ENCODE data around the gene SSRP1. TPM values are rescaled to one million over a fixed set of nuclear protein-coding genes. Genes with fewer than 3 reads are reported as not detected.
"Not testable (repeated sequence)": the region's sequence is repeated elsewhere in the genome, so short reads cannot be mapped to it uniquely, and the experiment has no call there.

The SSRP1 gene
- total and polyA plus RNA-seq, 3 experiments from 2014 or later, result 44.5 to 314 (median 308) TPM

DNA sequence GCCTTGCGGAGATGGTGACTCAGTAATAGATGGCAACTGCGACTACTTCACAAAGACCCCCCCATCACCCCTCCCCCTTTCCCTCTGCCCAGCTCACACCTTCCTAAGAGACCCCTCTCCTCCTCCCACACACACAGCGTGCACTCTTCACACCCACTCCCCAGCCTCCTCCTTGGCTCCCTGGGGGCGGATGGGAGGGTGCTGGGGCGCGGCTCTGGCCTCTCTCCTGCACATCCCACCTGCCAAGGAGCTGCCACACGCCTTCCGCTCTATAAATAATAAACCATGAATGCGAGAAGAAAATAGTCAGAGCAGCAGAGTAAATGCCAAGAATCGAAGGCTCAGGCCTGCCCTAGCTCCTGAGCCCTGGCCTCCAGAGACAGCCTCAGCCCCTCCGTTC is 7.0 kb upstream of the SSRP1 start:
- H3K27ac ChIP-seq (ENCODE audit: low read depth, low read length), result no peak overlapping the region
- ChIA-PET POLR2A (interaction anchor here (0.8 kb wide), 1 partner anchor 115 kb away, joined by 6 read pairs; no protein-coding TSS in a partner anchor), CTCF (interaction anchor here (0.9 to 2.9 kb wide), 7 partner anchors 121 to 301 kb away, joined by 3 to 12 read pairs (median 3); no protein-coding TSS in a partner anchor)
- H3K9me3 ChIP-seq (ENCODE audit: low read length), result no peaks in the 10 kb centered on the region
- no peak overlapping the region for H3K27ac Mint-ChIP-seq
- no peaks in the 10 kb centered on the region for H3K4me1 Mint-ChIP-seq
- no peak for DNase-seq
- peaks cover 0 to under 1% of the 10 kb centered on the region in 2 donors for H3K27me3 Mint-ChIP-seq
- H3K36me3 Mint-ChIP-seq, result no peaks in the 10 kb centered on the region
- H3K4me3 Mint-ChIP-seq, result no peak overlapping the region
- no peaks in the 10 kb centered on the region for H3K36me3 ChIP-seq (ENCODE audit: insufficient read depth, low read length)
- no peaks in the 10 kb centered on the region for H3K4me1 ChIP-seq (ENCODE audit: insufficient read depth, low read length)
- no peaks in the 10 kb centered on the region for H3K9me3 Mint-ChIP-seq
- H3K4me3 ChIP-seq (ENCODE audit: low read length), result no peak overlapping the region
- H3K27me3 ChIP-seq (ENCODE audit: insufficient read depth, low read length, poor library complexity, severe bottlenecking), result no peaks in the 10 kb centered on the region

DNA sequence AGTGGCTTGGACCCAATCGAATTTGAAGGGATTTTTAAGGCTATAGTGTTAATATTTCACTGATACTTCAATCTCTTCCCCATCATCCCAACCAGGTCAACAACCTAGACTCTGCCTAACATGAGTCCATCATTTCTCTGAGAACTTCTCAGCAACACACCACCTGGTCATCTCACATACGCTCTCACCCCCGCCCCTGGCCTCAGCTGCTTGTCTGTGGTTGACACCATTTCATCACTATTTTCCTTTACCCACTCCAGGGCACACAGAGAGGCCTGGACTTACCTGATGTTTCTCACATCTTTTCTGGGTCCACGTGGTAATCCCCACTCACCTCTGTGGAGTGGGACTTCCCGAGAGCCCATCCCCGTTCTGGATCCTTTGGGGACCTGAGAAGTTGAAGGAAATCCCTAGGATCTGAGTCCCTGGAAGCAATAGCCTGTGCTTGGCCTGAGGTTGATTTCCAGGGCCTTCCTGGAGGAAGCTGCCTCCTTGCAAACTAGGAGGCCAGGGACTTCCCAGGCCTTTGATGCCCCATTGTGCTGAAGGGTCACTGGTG is 5.6 kb upstream of the SSRP1 start:
- no peaks in the 10 kb centered on the region for H3K36me3 Mint-ChIP-seq
- no peaks in the 10 kb centered on the region for H3K27me3 ChIP-seq (ENCODE audit: insufficient read depth, low read length, poor library complexity, severe bottlenecking)
- H3K4me1 Mint-ChIP-seq, result peaks cover 3 to 5% (median 4%) of the 10 kb centered on the region in 3 donors
- POLR2A ChIA-PET, result interaction anchor here (0.6 kb wide), 1 partner anchor 18 kb away, joined by 4 read pairs; no protein-coding TSS in a partner anchor
- H3K9me3 ChIP-seq (ENCODE audit: low read length), result no peaks in the 10 kb centered on the region
- no peaks in the 10 kb centered on the region for H3K27me3 Mint-ChIP-seq
- H3K36me3 ChIP-seq (ENCODE audit: insufficient read depth, low read length), result no peaks in the 10 kb centered on the region
- CTCF ChIA-PET, result interaction anchor here (1.1 to 2.9 kb wide), 3 partner anchors 152 to 299 kb away, joined by 3 to 12 read pairs (median 5); no protein-coding TSS in a partner anchor
- DNase-seq, result peak in 1 of 5 donors; percentile 14
- peaks cover 6% of the 10 kb centered on the region for H3K4me1 ChIP-seq (ENCODE audit: insufficient read depth, low read length)
- no peaks in the 10 kb centered on the region for H3K9me3 Mint-ChIP-seq
- H3K27ac ChIP-seq (ENCODE audit: low read depth, low read length), result no peak overlapping the region
- H3K4me3 Mint-ChIP-seq, result no peak overlapping the region
- peak overlapping the region in 1 of 8 donors; percentile 39 for H3K27ac Mint-ChIP-seq
- no peak overlapping the region for H3K4me3 ChIP-seq (ENCODE audit: low read length)

DNA sequence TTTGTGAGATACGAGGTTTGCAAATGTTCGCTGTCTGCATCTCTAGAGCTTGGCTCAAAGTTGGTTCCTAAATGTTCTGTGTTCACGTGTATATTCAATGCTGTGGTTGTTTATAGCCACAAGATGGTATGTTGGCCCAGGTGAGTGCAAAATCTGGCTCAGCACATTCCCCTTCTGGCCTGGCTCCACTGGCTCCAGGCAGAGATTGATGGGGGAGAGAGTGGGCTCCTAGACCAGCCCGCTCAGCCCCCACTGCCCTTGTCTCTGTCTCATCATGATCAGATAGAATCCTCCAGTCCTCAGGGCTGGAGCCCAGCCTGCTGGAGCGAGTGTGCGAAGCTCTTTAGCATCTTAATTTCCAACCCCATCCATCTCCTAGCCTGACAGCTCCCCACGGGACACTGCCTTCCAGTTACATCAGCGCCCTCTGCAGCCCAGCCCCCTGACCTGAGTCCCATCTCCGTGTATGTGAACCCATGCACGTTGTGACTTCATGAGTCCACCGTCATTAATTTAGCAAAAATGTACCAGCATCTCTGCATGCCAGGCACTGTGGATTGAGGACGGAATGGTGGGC is 4.4 kb upstream of the SSRP1 start:
- Histone ChIP-seq H3K4me3 (ENCODE audit: low read length) (no peak overlapping the region), H3K27me3 (ENCODE audit: insufficient read depth, low read length, poor library complexity, severe bottlenecking) (no peaks in the 10 kb centered on the region), H3K27ac (ENCODE audit: low read depth, low read length) (no peak overlapping the region), H3K9me3 (ENCODE audit: low read length) (no peaks in the 10 kb centered on the region), H3K36me3 (ENCODE audit: insufficient read depth, low read length) (no peaks in the 10 kb centered on the region), H3K4me1 (ENCODE audit: insufficient read depth, low read length) (peaks cover 10% of the 10 kb centered on the region)
- peaks cover 0 to 5% (median 0%) of the 10 kb centered on the region in 3 donors for H3K36me3 Mint-ChIP-seq
- H3K27ac Mint-ChIP-seq, result peak overlapping the region in 2 of 8 donors; percentile 62 to 86
- CTCF ChIA-PET, result interaction anchor here (0.6 kb wide), 1 partner anchor 153 kb away, joined by 3 read pairs; no protein-coding TSS in a partner anchor
- peaks cover 9 to 12% (median 12%) of the 10 kb centered on the region in 3 donors for H3K4me1 Mint-ChIP-seq
- peak in 1 of 5 donors; percentile 35 for DNase-seq
- no peaks in the 10 kb centered on the region for H3K27me3 Mint-ChIP-seq
- H3K9me3 Mint-ChIP-seq, result no peaks in the 10 kb centered on the region
- peak overlapping the region in 1 of 7 donors; percentile 52 for H3K4me3 Mint-ChIP-seq
- POLR2A ChIA-PET, result no interaction called here

DNA sequence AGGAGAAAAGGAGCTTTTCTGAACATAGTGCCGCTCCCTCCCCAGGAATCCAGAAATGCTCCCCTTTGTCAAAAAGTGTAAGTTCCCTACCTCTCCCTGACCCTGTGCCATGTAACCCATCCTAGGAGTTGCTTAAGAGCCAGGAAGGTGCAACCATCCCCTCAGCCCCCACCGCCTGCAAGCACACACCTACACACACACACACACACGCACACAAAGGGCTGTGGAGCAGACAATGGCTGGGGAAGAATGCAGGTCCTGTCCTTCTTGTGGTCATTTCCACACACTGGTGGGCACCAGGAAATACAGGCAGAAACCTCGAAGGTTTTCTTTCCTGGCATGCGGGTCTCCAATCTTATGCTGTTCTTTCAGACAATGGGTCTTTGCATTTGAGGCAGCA is 3.6 kb upstream of the SSRP1 start:
- Mint-ChIP-seq H3K9me3 (no peaks in the 10 kb centered on the region), H3K4me1 (peaks cover 17 to 20% (median 20%) of the 10 kb centered on the region in 3 donors), H3K36me3 (peaks cover 0 to 12% (median 0%) of the 10 kb centered on the region in 3 donors), H3K27ac (peak overlapping the region in 2 of 8 donors; percentile 26 to 65), H3K27me3 (no peaks in the 10 kb centered on the region), H3K4me3 (peak overlapping the region in 1 of 7 donors; percentile 69)
- peak in 1 of 5 donors; percentile 27 for DNase-seq
- H3K36me3 ChIP-seq (ENCODE audit: insufficient read depth, low read length), result no peaks in the 10 kb centered on the region
- peaks cover 18% of the 10 kb centered on the region for H3K4me1 ChIP-seq (ENCODE audit: insufficient read depth, low read length)
- H3K4me3 ChIP-seq (ENCODE audit: low read length), result no peak overlapping the region
- ChIA-PET CTCF (interaction anchor here (1.3 kb wide), 1 partner anchor 154 kb away, joined by 3 read pairs; no protein-coding TSS in a partner anchor), POLR2A (no interaction called here)
- H3K27me3 ChIP-seq (ENCODE audit: insufficient read depth, low read length, poor library complexity, severe bottlenecking), result no peaks in the 10 kb centered on the region
- no peak overlapping the region for H3K27ac ChIP-seq (ENCODE audit: low read depth, low read length)
- no peaks in the 10 kb centered on the region for H3K9me3 ChIP-seq (ENCODE audit: low read length)

DNA sequence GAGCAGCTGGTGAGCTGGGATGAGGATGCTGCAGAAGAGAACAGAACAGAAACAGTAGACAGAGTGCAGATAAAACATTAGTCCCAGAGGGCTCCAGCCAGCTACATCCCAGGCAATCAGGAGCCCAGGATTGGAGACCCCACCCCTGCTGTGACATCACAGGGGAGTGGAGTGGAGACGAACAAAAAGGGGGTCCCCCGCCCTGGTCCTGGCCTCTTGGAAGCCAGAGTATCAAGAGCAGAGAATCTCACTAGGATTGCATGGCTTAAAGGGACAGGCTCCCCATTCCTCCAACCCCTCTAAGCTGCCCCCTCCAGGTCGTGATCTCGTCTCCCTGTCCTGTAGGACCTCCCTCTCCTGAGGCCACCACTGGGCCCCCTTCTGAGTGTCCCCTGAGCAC is 2.5 kb upstream of the SSRP1 start, which contains the start of gene P2RX3:
Gene P2RX3 (plus strand): TSS at position 211 of the 400 bp plus-strand sequence. CDS start 199 bp downstream, outside the sequence.
- Histone ChIP-seq H3K4me1 (ENCODE audit: insufficient read depth, low read length) (peaks cover 22% of the 10 kb centered on the region), H3K27me3 (ENCODE audit: insufficient read depth, low read length, poor library complexity, severe bottlenecking) (no peaks in the 10 kb centered on the region), H3K9me3 (ENCODE audit: low read length) (no peaks in the 10 kb centered on the region), H3K4me3 (ENCODE audit: low read length) (no peak within 1 kb of the TSS), H3K27ac (ENCODE audit: low read depth, low read length) (no peak within 1 kb of the TSS), H3K36me3 (ENCODE audit: insufficient read depth, low read length) (peaks cover 2% of the 10 kb centered on the region)
- H3K4me3 Mint-ChIP-seq, result peak within 1 kb of the TSS in 3 of 7 donors; percentile 23 to 69 (median 46)
- peak within 1 kb of the TSS; percentile 16 to 72 (median 56) for H3K27ac Mint-ChIP-seq
- no peaks in the 10 kb centered on the region for H3K9me3 Mint-ChIP-seq
- CTCF ChIA-PET, result interaction anchor here (0.5 to 1.6 kb wide), 4 partner anchors 12 to 155 kb away, joined by 3 to 5 read pairs (median 4); no protein-coding TSS in a partner anchor
- POLR2A ChIA-PET, result no interaction called here
- H3K4me1 Mint-ChIP-seq, result peaks cover 23 to 32% (median 31%) of the 10 kb centered on the region in 3 donors
- peaks cover 0 to 21% (median 0%) of the 10 kb centered on the region in 3 donors for H3K36me3 Mint-ChIP-seq
- DNase-seq, result peak in 1 of 5 donors; percentile 44
- H3K27me3 Mint-ChIP-seq, result no peaks in the 10 kb centered on the region

DNA sequence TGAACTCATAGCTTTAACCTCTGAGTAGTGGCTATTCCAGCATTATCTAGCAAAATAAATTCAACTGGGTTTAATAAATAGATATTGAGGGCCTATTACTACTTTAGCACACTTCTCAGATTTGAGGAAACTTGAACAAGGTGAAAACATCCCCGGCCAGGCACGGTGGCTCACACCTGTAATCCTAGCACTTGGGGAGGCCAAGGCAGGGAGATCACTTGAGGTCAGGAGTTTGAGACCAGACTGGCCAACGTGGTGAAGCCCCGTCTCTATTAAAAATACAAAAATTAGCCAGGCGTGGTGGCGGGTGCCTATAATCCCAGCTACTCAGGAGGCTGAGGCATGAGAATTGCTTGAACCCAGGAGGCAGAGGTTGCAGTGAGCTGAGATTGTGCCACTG is 1.2 kb upstream of the SSRP1 start:
- H3K27ac Mint-ChIP-seq, result peak overlapping the region; percentile 97 to 100 (median 99)
- peaks cover 22% of the 10 kb centered on the region for H3K4me1 ChIP-seq (ENCODE audit: insufficient read depth, low read length)

DNA sequence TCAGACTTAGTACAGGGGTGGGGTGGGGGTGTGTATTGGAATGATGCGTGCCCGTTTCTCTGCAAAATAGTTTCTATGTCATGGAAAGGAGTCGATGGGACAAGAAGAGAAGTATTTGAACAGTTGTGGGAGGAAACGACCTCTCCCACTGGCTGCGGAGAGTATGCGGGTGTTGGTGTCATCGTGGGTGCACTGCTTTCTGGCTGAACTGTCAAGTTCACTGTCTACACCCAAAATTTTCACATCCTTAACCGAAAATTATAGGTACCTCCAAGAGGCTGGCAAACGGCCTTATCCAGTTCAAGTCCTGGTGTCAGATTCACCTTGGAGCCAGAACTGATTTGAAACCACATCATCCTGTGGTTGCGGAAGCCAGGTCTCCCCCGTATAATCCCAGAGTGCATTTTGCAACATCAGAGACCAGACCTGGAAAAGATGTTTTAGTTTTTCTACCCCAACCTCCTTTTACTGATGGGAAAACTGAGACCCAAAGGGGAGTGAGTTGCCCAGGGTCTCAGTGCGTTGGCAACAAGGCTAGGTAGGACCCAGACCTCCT is 497 bp upstream of the SSRP1 start:
- H3K4me3 ChIP-seq (ENCODE audit: low read length), result peak overlapping the region; percentile 76
- Mint-ChIP-seq H3K4me1 (peaks cover 23 to 38% (median 34%) of the 10 kb centered on the region in 3 donors), H3K27ac (peak overlapping the region; percentile 97 to 100 (median 99)), H3K9me3 (no peaks in the 10 kb centered on the region), H3K27me3 (no peaks in the 10 kb centered on the region), H3K4me3 (peak overlapping the region; percentile 92 to 98 (median 93)), H3K36me3 (peaks cover 0 to 41% (median 10%) of the 10 kb centered on the region in 3 donors)
- ChIA-PET CTCF (interaction anchor here (1.0 to 3.3 kb wide), 5 partner anchors 9 to 330 kb away, joined by 3 to 20 read pairs (median 4); partner anchors contain the start of gene TNKS1BP1), POLR2A (interaction anchor here (1.5 to 4.4 kb wide), 3 partner anchors 11 to 178 kb away, joined by 4 to 46 read pairs (median 6); partner anchors contain the start of gene TNKS1BP1)
- no peaks in the 10 kb centered on the region for H3K9me3 ChIP-seq (ENCODE audit: low read length)
- peaks cover 17% of the 10 kb centered on the region for H3K36me3 ChIP-seq (ENCODE audit: insufficient read depth, low read length)
- peak in 2 of 5 donors; percentile 18 to 53 for DNase-seq
- H3K27me3 ChIP-seq (ENCODE audit: insufficient read depth, low read length, poor library complexity, severe bottlenecking), result no peaks in the 10 kb centered on the region
- H3K4me1 ChIP-seq (ENCODE audit: insufficient read depth, low read length), result peaks cover 22% of the 10 kb centered on the region
- H3K27ac ChIP-seq (ENCODE audit: low read depth, low read length), result peak overlapping the region; percentile 80

More for the DNA sequence above, 1.2 kb upstream of the SSRP1 start:
- H3K4me3 ChIP-seq (ENCODE audit: low read length); H3K9me3 ChIP-seq (ENCODE audit: low read length); H3K27me3 Mint-ChIP-seq; H3K27ac ChIP-seq (ENCODE audit: low read depth, low read length); DNase-seq; H3K9me3 Mint-ChIP-seq; H3K27me3 ChIP-seq (ENCODE audit: insufficient read depth, low read length, poor library complexity, severe bottlenecking): not testable (repeated sequence)
- POLR2A ChIA-PET, result interaction anchor here (4.4 kb wide), 1 partner anchor 12 kb away, joined by 46 read pairs; the partner anchor contains the start of gene TNKS1BP1
- peaks cover 0 to 34% (median 4%) of the 10 kb centered on the region in 3 donors for H3K36me3 Mint-ChIP-seq
- H3K36me3 ChIP-seq (ENCODE audit: insufficient read depth, low read length), result peaks cover 11% of the 10 kb centered on the region
- H3K4me1 Mint-ChIP-seq, result peaks cover 23 to 38% (median 34%) of the 10 kb centered on the region in 3 donors
- CTCF ChIA-PET, result interaction anchor here (1.0 to 3.3 kb wide), 4 partner anchors 11 to 464 kb away, joined by 3 to 20 read pairs (median 4); partner anchors contain the start of gene TNKS1BP1
- H3K4me3 Mint-ChIP-seq, result peak overlapping the region in 6 of 7 donors; percentile 92 to 98 (median 94)
